Smooth muscle cell of the brain vasculature (primary cell): ENCODE data around the gene TCERG1L.
"Not testable (repeated sequence)": the region's sequence is repeated elsewhere in the genome, so short reads cannot be mapped to it uniquely, and the experiment has no call there.

Source experiments
- DNase-seq: peaks from one replicate; pipeline ENCODE4 v3.0.0-alpha.2; 2012; ENCODE audit warnings: low read depth, low spot score

TCERG1L gene

DNA sequence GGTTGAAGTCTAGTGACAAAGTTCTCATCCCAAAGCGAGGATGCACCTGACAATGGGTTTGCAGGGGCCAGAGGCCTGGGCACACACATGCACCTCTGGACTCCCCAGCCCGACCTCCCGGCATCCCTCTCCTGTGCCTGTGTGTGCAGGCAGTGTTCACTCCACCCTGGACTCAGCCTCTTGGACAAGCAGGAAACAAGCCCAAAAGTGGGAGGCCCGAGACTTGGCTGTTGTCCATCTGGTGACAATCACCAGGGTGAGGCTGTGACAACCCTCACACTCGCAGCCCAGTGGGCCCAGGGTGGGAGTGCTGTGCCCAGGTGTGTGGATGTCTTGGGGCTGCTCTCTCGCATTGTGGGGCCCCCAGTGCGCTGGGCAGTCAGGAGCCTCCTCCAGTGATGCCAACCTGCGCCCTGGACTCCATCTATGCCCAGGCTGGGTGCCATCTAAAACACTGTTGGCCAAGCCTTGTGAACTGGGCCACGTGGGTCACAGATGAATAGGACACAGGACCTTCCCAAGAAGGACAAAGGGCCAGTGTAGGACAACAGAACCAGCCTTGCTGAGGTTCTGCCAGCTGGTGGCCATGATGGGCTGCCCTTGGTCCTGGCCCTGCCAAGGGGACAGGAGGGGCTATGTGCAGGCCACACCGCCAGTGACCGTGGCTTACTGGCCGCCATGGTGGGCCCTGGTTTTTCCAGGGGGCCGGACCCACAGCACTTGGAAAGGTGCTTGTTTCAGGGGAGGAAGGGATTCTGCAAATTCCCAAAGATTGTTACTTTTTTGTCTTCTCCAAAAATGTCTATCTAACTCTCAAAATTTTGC is 144.3 kb downstream of the TCERG1L start:
- no peak for DNase-seq

DNA sequence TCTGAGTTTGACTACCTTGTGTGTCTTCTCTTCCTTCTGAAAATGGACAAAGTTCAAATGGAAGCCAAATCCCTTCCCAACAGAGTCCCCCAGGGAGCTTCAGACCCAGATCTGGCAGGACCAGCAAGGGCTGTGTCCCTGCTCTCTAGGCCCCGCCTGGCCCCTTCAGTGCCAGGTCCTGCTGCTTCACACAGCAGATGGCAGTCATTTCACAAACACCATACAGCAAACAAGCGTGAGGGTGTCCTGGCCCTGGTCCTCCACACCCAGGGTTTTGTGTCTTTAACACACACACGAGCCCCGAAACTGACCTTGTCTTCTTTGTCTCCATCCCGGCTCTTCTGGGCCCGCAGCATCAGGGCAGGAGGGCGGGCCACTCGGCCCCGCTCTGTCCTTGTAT is 145.0 kb downstream of the TCERG1L start:
- no peak for DNase-seq

DNA sequence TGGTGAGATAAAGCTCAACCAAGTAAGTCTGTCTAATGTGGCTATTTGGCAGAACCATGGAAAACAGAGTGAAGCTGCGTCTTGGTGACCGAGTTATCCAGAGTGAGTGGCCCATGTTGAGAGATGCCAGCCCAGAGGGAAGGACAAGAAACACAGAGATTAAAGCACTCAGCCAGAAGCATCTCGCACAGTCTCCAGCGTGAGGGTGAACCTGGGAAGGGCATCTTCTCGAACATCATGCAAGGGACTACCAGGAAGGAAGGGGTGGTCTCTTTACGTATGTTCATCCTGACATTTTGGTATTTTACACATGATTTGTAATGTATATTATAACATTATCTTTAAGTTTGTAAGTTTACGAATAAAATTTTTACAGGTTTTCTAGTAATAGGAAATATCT is 146.4 kb downstream of the TCERG1L start:
- DNase-seq = no peak

DNA sequence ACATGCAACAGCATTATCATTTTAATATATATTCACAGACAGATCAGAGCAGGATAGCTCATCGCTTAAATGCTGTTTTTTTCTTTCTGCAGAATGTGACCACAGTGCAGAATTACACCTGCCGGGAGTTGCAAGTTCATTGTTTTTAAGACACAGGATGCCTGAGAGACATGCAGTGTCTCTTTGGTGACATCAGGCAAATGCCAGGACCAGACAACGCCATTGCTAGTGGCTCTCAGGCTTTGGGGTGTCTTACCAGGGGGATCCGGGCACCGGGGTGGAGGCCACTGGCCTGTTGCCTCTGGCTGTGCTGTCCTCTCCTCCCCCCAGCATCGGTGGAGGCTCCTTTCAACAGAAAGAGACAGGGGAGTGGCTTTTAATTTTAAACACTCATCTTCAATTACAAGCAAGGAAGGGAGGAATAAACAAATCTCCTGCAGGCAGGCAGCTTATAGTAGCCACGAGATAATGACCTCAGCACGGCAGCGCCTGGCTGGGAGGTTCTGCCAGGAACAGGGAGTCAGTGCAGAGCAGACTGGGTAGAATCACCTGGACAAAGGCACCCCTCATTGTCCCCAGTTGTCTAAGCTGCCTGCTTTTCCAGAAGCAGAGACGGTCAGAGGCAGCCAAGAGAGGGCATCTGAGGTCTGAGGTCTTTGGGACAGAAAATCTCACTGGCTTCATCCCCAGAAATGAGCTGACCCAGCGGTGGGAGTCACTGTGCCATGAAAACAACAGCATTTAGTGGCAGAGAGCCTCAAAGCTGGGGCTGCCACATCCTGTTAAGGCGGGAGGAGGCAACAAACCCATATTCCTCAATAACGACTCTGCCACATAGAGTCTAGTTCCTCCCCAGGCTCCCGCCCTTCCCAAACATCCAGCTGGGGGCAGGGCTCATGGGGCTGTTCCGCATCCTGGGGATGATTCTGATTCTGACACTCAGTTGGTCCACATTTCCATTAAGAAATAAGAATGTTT is 148.4 kb downstream of the TCERG1L start:
- DNase-seq = no peak

DNA sequence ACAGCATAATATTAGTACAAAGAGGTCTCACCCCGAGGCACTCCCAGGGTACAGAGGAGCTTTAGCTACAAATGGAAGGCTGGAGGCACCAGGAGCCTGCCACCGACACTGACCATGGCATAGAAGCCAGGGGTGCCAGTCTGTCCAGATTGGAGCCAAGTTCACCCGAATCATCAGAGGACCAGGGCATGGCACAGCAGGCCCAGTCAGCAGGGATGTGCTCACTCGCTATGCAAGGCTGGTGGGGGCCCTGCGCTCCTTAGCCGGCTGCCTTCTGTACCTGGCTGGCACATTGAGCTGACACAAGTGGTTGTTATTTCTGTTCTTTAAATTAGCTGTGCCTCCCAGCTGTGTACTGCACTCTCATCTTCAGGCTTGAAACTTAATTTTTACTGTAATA is 149.3 kb downstream of the TCERG1L start:
- no peak for DNase-seq

DNA sequence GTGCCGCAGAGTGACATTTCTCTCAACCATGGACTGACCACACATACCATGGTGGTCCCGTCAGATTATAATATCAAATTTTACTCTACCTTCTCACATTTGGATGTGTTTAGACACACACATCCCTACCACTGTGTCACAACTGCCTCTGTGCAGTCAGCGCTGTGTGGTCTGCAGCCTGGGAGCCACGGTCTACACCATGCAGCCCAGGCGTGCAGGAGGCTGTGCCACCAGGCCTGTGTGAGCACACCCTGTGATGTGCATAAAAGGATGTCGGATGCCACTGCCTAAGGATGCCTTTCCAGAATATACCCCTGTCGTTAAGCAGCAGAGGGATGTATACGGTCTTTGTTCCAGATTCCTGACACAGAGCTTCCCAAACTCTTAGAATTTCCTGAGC is 150.4 kb downstream of the TCERG1L start:
- no peak for DNase-seq

DNA sequence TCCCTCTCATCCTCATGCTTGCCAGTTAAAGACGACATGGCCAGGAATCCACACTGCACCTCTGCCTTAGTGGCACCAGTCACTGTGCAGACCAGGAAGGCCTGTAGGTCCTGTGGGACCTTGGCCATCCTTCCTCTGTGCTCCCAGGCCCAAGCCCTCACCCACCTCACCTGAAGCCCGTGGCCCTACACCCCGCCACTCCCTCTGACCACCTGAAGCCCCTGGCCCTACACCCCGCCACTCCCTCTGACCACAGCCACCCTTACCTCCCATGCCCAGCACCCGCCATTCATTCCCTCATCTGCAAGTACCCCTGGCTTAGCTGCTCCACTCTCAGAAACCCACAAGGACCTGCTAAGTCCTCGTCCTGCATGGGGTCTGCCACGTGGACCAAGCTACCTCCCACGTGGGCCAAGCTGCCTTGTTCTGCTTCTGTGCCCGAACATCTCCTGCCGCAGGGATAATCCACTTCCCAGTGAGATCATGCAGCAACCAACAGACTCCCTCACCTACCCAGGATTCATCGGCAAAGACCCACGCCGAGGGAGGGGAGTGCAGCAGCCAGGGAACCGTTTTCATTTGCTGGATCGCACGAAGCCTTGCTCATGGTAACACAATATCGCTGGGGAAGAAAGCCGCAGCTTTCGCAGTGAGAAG is 151.2 kb downstream of the TCERG1L start:
- DNase-seq = no peak

DNA sequence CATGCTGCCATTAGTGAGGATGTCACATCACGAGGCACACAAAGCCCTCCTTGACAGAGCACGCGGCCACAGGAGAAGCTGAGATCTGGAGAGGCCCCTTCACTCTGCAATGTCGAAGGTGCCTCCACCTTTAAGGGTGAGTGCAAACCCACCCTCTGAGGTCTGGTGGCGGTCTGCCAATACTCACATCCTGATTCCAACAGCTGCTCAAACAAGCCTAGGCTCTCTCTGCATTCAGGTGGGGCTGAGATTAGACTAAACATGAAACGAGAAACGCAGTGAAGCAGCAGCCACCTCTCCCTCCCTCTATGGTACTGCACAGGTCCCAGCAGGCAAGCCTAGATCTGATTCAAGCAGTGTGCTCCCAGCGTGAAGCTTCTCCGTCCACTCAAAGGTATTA is 151.8 kb downstream of the TCERG1L start:
- no peak for DNase-seq

DNA sequence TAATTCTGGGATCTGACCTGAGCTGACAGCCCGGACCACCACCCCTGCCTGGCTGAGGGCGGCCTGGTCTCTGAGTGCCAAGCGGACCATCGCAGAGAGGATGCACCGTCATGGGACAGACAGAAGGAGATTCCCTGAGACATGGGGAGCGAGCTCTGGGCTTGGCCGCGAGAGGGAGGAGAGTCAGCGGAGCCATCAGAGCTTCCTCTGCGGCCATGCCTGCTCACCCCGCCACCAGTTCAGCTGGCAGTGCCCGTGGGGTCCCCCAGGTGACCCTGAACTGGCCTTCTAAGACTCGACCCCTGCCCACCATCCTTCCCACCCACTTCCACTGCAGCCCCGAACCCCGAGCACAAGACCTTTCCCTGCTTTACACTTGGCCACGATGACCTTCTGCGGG is 152.8 kb downstream of the TCERG1L start:
- DNase-seq = no peak

DNA sequence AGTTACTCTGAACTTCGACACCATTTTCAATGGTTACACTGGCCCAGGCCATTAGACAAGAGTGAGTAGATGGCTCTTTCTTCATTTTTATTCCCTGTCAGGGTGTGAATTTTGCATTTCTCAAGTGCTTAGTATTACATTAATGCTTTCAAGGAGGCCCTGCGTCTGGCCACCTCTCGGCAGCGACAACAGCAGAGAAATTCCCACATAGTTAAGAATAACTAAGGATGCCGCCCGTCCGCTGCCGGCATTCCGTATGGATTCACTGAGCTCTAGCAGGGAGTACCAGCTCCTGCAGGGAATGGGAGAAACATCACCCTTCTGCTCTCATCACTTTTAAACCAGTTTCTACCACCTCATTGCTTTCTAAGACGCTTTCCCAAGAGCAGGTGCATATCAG is 153.6 kb downstream of the TCERG1L start:
- DNase-seq = no peak

DNA sequence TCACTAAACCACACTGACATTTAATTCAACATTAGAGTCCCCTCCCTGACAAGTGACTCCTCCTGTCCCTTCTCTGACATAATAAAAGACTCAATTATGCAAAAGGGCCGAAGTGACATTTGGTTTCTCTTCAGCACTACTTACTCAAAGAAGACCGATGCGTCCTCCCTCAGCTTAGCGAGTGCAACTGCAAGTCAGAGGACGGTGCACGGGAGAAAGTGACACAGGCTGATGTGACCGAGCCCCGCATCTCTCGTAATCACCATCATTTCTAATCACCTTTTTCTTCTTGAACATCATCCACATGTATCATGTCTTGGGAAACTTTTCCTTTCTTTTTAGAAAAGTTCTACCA is 155.7 kb downstream of the TCERG1L start:
- DNase-seq = no peak

DNA sequence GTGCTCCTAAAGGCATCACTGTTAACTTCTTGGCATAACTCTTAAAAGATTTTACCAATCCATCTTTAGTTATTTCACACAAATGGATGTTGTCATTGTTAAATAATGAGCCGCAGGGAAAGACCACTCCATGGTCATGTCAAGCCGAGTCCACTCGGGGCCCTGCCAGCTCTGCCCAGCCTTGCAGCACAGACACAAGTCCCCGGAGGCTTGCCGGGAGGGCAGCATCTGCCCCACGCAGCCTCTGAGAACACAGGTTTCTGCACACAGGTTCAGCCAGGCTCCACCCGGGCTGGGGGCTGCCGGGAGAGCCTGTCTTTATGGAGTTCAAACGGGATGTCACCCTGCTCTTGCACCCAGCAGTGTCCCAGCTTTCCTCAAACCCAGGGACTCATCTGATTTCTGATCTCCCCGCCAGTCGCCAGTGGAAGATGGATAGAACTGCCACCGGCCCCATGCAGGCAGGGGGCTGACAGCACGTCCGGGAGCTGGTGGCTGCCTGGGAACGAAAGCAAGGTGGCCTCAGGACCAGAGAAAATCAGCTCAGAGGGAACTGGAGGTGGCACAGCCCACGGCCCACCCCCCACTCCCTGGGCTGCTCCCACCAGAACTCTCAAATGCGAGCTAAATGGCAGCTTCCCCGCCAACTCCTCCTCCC is 156.2 kb downstream of the TCERG1L start:
- no peak for DNase-seq

DNA sequence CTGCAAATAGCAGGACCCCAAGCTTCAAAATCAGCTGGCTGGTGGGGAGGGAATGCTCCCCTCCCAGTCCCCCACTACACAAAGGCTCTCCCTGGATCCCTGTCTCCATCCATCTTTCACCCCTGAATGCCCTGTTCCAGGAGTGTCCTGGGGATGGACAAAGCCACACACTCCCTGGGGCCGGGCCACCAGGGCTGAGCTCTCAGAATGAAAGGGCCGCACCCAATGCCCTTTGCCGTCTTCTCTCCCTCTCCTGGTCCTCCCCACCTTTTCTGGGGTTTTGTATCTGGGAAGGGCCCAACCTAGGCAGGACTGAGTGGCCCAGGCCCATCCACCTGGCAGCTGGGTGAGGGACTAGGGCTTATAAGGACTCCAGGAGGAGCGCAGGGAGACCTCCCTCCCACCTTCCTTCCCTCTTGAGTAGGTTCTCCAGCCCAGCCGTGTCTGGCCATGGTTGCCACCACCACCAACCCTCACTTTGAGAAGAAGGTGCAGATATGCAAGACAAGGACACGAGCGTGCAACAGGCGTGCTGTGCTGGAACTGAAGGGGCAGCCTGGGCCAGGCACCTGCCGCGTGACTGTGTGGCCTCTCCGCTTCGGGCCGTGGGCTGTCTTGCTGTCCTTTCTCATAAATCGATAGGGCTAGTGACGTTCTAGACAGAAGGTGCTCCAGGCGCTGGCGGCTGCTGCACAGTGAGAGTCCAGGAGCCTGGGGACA is 157.1 kb downstream of the TCERG1L start:
- no peak for DNase-seq

DNA sequence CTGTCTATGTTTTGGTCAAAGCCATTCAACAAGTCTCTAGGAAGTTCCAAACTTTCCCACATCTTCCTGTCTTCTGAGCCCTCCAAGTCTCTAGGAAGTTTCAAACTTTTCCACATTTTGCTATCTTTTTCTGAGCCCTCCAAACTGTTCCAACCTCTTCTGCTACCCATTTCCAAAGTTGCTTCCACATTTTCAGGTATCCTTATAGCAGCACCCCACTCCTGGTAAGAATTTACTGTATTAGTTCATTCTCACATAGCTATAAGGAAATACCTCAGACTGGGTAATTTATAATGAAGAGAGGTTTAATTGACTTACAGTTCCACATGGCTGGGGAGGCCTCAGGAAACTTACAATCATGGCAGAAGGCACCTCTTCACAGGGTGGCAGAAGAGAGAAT is 159.1 kb downstream of the TCERG1L start:
- not testable (repeated sequence) for DNase-seq

DNA sequence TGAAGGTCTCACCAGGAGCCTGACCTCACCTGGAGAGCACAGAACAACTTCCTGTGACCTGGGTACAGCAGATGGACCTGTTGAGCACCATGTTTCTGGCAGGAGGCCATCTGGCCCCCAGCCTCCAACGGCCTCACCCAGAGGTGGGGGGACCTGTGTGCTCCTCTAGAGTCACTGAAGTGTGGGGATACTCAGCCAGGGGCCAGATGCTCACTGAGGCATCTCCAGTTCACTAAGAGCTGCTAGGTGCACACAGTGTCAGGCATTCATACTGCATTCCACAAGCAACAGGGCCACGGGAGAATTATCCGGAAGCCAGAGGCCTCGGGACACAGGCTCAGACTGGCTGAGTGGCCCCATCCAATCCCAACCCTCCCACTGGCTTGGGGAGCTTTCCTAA is 161.4 kb downstream of the TCERG1L start:
- no peak for DNase-seq

DNA sequence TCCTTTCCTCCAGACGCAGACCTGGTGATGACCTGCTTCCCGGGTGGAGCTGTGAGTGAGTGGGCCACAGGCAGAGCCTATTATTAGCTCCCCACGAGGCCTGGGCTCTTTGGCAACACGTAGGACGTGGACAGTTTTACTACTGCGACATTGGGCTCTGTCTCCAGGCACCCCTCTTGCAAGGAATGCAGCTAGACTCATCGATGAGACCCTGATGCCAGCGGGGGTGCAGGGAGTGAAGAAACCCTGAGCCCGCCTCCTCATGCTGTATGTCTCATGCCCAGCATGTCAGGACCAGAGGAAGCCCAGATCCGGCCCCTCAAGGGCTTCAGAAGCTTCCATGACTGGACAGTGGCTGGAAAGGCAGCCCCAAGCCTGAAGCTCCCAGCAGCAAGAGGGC is 161.9 kb downstream of the TCERG1L start:
- DNase-seq = no peak

DNA sequence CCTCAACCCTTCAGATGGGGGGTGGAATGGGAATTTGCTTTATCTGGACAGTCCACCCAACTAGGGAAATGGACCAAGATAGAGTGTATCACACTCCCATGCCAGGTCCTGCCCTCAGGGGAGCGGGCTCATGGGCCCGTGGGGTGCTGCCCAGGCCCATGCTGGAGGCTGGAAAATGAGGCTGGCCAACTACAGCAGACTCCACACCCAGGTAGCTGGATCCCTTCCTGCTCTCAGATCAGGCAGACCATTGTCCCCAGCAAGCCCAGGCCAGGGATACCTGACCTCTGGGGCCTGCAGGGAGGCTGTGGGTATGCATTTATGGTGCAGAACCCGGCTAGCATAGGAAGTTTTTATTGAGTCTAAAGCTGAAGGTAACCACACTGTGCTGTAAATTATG is 162.4 kb downstream of the TCERG1L start:
- DNase-seq = no peak

DNA sequence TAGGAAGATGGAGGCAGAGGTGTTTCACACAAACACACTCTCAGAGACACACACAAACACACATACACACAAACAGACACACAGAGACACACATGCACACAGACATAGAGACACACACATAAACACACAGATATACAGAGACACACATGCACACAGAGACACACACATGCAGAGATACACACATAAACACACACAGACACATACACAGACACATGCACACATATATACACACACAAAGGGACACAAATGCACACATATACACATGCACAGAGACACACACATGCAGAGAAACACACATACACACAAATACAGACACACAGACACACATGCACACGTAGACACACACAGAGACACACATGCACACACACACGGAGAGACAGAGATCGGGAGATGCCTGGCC is 163.3 kb downstream of the TCERG1L start:
- no peak for DNase-seq

DNA sequence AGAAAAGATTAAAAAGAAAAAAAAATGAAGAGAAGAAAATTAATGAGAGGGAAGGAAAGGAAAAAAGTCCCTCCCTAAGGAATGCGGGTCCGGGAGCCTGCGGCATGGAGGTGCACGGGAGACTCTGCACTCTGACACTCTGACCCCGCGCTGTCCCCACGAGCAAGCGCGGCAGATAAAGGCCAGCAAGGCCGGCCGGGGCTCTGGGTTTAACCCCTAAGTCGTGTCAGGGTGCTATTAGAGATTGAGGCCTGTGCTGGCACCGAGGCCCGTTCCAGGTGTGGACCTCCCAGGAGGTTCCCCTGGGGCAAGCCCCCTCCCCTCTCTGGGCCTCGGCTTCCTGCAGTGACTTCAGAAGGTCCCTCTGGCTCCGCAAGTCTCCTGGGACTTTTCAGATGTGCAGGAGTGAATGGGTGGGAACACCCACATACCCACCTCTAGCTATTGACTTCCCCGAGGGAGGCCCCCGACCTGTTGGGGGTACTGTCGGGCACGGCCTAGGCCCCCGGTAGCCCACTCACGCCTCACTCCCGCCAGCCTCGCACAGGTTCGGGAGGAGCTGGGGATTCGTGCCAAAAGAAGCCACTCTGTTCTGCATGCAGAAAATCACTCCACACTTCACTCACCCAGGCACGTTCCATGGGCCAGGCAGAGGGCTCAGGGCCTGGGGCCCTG is 164.1 kb downstream of the TCERG1L start:
- DNase-seq = no peak

DNA sequence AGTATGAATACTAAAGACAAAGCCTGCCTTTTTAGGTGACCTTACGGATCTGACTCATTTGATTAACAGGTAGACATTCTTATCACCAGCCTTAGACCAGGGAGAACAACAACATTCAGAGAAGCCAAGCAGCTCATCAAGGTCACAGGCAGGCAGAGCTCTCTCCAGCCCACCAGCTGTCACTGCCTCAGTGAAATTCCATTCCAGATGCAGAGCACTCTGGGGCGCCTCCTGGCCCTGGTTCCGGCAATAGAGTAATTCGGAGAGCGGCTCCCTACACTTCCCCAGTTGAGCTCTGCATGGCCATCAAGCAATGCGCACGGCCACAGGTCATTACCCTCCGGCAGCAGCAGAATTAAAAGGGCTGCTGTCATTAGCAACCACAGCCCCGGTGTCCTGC is 164.7 kb downstream of the TCERG1L start:
- no peak for DNase-seq

DNA sequence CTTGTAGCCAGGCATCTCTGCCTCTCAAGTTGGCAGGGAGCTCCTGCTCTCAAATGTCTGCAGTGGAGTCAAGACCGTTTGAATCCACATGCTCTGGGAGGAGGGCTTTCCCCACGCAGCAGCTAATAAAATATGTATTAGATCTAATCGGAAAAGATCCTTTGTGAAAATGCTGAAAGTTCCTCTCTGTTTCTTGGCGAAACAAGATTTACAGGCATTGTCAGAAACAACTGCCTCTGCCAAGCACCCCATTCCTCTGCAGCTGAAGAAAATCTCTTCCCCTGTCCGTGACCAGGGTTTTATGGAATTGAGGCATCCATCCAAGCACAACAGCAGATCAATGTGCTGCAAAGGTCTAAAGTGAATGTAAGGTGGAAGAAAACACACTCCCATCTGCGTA is 165.8 kb downstream of the TCERG1L start:
- no peak for DNase-seq
